GM12865 (cell line): ENCODE results near the gene PRAC1.

Experiments used
- DNase-seq: peaks from one replicate; pipeline ENCODE4 v3.0.0; 2010; ENCODE audit warnings: low read depth
- H3K4me3 ChIP-seq: 2 replicates; pipeline ENCODE4 v1.5.1; 2011; ENCODE audit warnings: mild to moderate bottlenecking, low read depth, low read length, control low read depth
- TF ChIP-seq, protein P1 (sequence below): IDR thresholded peaks from 2 replicates; pipeline ENCODE4 v1.5.1; 2011; ENCODE audit warnings: low read length, control low read depth, low read depth, inconsistent platforms; ENCODE audit not compliant: insufficient read depth; ENCODE audit errors: missing control alignments

The PRAC1 gene

DNA sequence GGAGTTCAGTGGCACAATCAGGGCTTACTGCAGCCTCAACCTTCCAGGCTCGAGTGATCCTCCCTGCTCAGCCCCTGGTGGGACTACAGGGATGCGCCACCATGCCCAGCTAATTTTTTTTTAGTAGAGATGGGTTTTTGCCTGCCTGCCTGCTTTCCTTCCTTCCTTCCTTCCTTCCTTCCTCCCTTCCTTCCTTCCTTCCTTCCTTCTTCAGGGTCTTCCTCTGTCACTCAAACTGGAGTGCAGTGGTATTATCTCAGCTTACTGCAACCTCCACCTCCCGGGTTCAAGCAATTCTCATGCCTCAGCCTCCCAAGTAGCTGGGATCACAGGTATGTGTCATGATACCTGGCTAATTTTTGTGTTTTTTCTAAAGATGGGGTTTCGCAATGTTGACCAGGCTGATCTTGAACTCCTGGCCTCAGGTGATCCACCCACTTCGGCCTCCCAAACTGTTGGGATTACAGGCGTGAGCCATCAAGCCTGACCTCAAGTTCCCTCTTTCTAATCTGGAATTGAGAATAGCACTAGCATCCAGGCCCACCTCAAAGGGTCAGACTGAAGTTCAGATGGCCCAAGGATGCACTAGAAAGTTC lies 45.3 kb downstream of the PRAC1 start:
- H3K4me3 ChIP-seq, result no peak overlapping the region
- TF ChIP-seq, protein P1, sequence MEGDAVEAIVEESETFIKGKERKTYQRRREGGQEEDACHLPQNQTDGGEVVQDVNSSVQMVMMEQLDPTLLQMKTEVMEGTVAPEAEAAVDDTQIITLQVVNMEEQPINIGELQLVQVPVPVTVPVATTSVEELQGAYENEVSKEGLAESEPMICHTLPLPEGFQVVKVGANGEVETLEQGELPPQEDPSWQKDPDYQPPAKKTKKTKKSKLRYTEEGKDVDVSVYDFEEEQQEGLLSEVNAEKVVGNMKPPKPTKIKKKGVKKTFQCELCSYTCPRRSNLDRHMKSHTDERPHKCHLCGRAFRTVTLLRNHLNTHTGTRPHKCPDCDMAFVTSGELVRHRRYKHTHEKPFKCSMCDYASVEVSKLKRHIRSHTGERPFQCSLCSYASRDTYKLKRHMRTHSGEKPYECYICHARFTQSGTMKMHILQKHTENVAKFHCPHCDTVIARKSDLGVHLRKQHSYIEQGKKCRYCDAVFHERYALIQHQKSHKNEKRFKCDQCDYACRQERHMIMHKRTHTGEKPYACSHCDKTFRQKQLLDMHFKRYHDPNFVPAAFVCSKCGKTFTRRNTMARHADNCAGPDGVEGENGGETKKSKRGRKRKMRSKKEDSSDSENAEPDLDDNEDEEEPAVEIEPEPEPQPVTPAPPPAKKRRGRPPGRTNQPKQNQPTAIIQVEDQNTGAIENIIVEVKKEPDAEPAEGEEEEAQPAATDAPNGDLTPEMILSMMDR, result no peak
- DNase-seq, result no peak

DNA sequence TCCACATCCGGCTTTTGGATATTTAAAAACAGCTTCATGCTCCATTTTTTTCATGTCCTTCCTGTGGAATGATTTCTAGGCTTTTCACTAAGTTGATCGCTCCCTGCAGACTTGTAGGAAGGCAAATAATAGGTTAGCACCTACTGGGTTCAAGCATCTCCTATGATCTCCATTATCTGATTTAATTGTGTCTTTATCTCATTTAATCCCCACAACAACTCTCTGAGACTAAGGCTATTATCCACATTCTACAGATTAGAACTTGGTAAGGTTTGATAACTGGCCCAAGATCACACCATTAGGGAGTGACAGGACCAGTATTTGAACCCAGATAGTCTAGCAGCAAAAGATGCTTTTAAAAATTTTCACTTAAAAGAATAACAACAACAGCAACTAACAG lies 50.0 kb downstream of the PRAC1 start:
- TF ChIP-seq, protein P1, result no peak
- no peak overlapping the region for H3K4me3 ChIP-seq
- no peak for DNase-seq
